ENCODE measurements around the gene STRADA. TPM values are rescaled to one million over a fixed set of nuclear protein-coding genes. Genes with fewer than 3 reads are reported as not detected.

STRADA gene
- 11.2 and 34.4 TPM in 2 replicates for total RNA-seq

DNA sequence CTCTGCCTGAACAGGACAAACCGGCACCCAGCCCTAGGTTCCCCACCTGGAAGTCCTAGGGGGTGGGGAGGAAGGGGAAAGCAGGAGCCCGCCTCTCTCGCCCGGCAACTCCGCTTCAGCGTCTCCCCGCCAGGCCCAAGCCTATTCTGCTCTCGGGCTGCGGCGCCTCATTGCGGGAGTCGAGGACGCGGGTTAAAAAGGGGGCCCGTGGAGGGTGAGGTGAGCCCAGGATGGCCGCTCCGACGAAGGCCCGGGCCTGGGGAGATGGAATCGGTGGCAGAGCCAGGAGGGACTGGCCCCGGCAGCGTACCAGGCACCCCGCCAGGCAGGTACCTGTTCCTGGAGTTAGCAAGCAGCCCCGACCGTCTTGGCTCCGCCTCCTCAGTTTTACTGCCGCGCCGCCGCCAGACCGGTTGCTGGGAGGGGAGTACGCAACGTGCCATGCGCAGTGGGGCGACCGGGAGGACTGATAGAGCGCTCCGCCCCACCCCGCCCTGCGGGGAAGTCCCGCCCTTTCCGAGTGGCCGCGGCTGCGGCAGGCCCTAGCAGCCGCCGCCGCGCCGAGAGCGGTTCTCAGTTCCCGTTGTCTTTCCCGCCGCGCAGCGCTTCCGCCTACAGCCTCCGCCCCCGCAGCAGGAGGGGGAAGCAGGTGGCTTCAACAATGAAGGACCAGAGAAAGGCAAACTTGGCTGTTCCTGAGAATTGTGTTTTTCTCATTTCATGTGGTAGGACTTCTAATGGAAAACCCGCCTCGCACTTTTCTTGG, at the start of gene STRADA:
Gene STRADA, minus strand, starts transcription at position 392 of the 766 bp plus-strand sequence. CDS start 13,430 bp downstream, outside the sequence.

GRCh38 chr17:63774141-63774968, 32.8 kb upstream of the STRADA start, which contains the start of gene DDX42:
Gene DDX42 (plus strand): TSS chr17:63774170. CDS start chr17:63787050, 12,880 bp downstream.

GRCh38 chr17:63773272-63774140, 31.9 kb upstream of the STRADA start, which contains the start of gene CCDC47:
Gene CCDC47 (minus strand): TSS chr17:63773597. CDS start chr17:63766175, 7,422 bp downstream.

GRCh38 chr17:63699638-63700527, 41.7 kb downstream of the STRADA start, which contains the start of gene LIMD2:
Gene LIMD2 (minus strand): TSS chr17:63700125. CDS start chr17:63699298, 827 bp downstream.

Other genes starting within 250 kb of the STRADA start
- gene KCNH6, start 218.4 kb downstream of the STRADA start, total RNA-seq = 0.06 TPM in 1 of 2 replicates, not detected in the other
- gene DCAF7, start 191.3 kb downstream of the STRADA start, total RNA-seq = 14.9 and 39.4 TPM in 2 replicates
- gene TACO1, start 140.9 kb downstream of the STRADA start, total RNA-seq = 15.1 and 16.9 TPM in 2 replicates
- 87.6 and 132 TPM in 2 replicates for gene MAP3K3, start 119.4 kb downstream of the STRADA start, total RNA-seq
- gene LIMD2, start 41.7 kb downstream of the STRADA start, total RNA-seq = 16.8 and 47.2 TPM in 2 replicates
- gene CCDC47, start 31.8 kb upstream of the STRADA start, total RNA-seq = 55.9 and 156 TPM in 2 replicates
- gene DDX42, start 32.4 kb upstream of the STRADA start, total RNA-seq = 42.3 and 118 TPM in 2 replicates
- 75.3 and 103 TPM in 2 replicates for gene PSMC5, start 85.6 kb upstream of the STRADA start, total RNA-seq
- gene FTSJ3, start 85.9 kb upstream of the STRADA start, total RNA-seq = 60.9 and 67.0 TPM in 2 replicates
- 55.8 and 65.7 TPM in 2 replicates for gene SMARCD2, start 100.9 kb upstream of the STRADA start, total RNA-seq
- not detected in 2 replicates for gene CSH2, start 131.9 kb upstream of the STRADA start, total RNA-seq
- gene GH2, start 140.1 kb upstream of the STRADA start, total RNA-seq = not detected in 2 replicates
- gene CSH1, start 154.8 kb upstream of the STRADA start, total RNA-seq = not detected in 2 replicates
- gene CSHL1, start 169.5 kb upstream of the STRADA start, total RNA-seq = not detected in 2 replicates
- not detected in 2 replicates for gene GH1, start 177.0 kb upstream of the STRADA start, total RNA-seq
- 1.1 and 13.4 TPM in 2 replicates for gene CD79B, start 190.5 kb upstream of the STRADA start, total RNA-seq
- gene SCN4A, start 231.1 kb upstream of the STRADA start, total RNA-seq = under 0.01 TPM in 2 replicates

Measured in bladder microvascular endothelial cell (primary cell).